Inferior parietal cortex (tissue), 1 donor: ENCODE results near the gene MMP12.
A peak's percentile ranks its signal among the peaks of the same experiment; 100 is the strongest.
"Not testable (repeated sequence)": the region's sequence is repeated elsewhere in the genome, so short reads cannot be mapped to it uniquely, and the experiment has no call there.

Experiments
- DNase-seq: peaks from one replicate; pipeline ENCODE4 v3.0.0-alpha.2; 2016; ENCODE audit errors: extremely low spot score

MMP12 gene

DNA sequence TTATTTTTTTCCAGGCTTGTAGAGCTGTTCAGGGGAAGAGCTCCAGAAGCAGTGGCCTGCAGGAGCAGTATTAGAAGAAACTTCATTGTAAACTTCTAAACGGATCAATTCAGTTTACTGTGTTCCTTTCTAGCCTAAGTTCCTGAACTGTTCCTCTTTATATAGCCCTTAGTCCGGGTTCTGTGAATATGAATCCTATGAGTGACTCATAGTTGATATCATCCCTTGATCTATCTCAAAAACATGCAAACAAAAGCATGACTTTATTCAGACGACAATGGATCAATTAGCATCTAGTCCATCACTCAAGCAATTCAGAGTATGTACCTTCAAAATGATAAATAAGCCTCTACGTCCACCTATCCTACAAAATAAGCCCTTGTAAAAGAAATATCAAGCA is at the start of gene MMP12:
MMP12 (minus strand) TSS at position 131 of the 400 bp plus-strand sequence; CDS start at position 86, 45 bp downstream.
- no peak for DNase-seq

DNA sequence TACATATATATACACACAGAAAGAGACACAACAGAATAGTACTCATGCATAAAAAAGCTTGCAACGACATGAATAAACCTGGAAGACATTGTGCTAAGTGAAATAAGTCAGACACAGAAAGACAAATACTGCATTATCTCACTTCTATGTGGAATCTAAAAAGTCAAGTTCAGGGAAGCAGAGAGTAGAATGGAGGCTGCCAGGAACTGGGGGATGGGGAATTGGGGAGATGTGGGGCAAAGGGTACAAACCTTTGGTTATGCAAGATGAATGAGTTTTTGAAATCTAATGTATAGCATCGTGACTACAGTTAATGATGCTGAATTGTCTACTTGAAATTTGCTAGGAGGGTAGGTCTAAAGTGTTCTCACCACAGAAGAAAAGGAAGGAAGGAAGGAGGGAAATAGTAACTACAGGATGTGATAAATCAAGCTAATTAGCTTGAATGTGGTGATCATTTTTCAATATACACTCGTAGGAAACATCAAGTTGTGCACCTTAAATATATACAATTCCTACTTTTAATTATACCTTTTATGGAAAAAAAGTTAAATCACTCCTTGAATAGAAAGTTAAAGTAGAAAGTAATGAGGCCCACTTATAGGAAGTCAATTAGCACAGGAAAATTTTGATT is 46.9 kb upstream of the MMP12 start:
- DNase-seq, result no peak

DNA sequence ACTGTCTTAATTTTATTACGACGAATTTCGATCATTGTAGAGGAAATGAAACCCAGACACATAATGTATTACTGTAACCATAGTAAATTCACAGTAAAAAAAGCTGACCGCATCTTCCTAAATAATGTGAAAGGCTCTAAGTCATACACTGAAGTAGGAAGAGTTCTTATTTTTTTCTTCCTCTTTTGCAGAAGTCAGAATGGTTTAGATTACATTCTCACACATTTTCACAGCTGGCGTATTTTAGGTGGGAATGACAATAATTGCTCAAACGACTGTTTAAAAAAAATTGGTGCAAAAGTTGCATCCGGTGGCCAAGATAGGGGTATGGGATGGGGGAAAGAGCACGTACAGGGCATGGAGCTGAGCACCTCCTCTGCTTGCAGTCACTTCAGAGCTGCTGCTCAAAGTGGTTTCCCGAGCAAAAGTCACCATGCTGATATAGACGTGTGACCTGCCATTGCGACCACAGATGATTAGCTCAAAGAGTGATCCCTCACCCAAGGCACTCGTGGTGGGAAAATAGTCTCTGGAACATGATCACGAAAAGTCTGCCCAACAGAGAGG is 45.4 kb upstream of the MMP12 start:
- DNase-seq, result no peak

DNA sequence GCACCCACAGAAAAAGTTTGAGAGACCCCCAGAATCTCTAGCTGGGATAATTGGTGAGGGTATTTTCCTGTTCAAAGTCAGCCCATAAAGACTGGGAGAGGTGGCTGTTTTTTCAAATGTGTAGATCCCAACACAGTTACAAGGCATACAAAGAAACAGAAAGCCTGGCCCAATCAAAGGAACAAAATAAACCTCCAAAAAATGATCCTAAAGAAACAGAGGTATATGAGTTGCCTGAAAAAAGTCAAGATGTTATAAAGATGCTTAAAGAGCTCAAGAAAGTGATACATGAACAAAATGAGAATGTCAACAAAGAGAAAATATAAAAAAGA is 40.2 kb upstream of the MMP12 start:
- no peak for DNase-seq

DNA sequence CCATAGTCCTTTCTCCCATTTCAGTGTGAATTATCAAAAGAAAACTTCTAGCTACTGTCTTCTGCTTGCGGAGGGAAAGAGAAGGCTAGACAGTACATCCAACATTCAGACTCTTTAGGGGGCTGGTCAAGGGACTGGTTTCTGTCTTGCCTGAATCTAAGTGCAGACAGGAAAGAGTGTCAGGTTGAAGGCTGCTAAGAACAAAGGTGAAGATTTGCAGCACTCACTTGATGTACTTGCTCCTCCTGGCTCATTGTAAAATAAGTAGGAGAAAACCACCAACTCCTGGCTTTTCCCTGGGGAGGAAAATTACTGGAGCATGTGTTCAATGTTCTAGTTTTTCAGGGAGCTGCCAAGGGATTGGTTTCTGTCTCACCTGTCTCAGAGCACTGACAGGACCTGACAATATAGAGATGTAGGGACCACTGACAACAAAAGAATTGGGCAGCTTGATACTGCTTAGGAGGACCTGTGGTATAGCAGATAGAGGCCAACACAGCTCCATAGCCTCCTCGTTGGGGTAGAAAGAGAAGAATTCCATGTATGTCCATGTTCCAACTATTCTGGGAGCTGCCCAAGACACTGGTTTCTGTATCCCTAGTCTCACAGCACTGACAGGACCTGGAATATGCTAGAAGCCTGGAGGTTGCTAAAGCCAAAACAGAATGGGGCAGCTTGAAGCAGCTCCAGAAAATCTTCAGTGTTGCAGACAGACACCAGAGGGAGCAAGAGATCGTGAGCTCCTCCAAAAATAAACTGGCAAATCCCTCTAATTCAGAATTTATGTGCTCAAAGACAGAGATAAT is 39.7 kb upstream of the MMP12 start:
- DNase-seq, result peak; percentile 26

DNA sequence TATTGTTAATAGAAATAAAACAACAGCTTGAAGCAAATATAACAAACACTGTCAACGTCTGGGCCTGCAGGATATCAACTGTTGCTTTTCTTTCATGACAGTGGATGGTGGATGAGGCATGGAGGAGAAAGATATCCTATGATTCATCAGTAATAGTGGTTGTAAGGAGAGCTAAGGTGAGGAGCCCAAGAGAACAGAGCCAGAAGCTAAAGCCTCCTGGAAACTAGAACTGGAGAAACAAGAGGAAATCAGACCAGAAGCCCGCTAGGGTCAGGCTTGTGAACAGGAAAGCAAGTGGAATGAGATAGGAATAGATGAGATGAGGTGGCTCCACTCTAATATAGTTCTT is 37.7 kb upstream of the MMP12 start:
- DNase-seq, result no peak

DNA sequence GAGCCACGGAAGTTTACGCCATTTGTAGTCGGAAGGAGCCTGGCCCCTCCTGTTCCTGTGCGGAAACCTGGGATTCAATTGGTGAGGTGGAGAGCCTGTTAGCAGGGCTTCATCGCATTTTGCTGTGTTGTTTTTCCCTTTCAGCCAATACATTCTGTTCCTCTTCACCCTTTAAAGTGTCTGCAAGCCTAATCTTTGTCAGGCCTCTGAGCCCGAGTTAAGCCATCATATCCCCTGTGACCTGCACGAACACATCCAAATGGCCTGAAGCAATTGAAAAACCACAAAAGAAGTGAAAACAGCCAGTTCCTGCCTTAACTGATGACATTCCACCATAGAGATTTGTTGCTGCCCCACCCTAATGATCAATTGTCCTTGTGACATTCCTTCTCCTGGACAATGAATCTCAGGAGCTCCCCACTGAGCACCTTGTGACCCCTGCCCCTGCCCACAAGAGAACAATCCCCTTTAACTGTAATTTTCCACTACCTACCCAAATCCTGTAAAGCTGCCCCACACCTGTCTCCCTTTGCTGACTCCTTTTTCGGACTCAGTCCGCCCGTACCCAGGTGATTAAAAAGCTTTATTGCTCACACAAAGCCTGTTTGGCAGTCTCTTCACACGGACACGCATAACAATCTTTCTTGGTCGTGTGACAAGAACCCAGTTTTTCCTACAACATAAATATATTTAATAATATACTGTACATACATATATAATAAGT is 37.1 kb upstream of the MMP12 start:
- no peak for DNase-seq

DNA sequence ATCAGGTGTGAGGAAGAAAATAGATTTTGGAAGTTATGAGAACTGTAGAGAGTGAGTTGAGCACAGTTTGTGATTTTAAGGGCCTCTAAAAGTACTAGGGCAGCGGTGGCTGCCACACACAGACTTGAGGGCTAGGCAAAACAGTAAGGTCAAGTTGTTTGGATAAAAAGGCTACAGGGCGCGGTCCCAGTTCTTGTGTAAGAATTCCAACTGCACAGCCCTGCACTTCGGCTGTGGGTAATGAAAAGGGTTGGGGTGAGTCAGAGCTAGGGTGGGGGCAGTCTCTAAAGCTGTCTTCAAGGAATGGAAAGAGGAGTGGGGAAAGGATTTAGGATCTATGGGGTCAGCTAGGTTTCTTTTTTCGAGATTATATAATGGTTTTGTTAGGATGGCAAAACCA is 31.1 kb upstream of the MMP12 start:
- DNase-seq, result not testable (repeated sequence)

DNA sequence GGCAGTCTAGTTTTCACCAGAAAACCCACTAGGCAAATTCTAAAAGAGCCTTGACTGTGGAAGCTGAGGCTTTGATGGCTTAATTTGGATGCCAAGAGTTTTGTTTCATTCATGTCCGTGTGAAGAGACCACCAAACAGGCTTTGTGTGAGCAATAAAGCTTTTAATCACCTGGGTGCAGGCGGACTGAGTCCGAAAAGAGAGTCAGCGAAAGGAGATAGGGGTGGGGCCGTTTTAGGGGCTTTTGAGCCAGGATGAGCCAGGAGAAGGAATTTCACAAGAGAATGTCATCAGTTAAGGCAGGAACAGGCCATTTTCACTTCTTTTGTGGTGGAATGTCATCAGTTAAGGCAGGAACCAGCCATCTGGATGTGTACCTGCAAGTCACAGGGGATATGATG is 29.1 kb upstream of the MMP12 start:
- DNase-seq, result not testable (repeated sequence)

DNA sequence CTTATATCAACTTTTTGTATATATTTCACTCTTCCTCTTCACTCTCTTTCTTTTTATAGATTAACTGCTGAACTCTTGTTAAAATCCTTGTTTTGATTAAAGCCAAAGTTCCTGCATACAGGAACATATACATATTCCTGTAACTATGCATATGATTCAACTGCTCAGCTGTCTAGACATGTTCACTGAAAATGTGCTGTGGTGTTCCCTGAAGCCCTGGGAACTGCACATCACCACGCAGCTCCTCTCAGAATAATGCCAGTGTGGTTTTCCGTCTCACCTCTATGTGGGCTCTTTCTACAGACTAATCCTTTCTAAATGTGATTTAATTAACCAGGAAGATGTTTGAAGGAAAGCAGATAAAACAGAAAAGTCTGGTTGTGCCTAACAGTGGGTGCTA is 25.6 kb upstream of the MMP12 start:
- no peak for DNase-seq

DNA sequence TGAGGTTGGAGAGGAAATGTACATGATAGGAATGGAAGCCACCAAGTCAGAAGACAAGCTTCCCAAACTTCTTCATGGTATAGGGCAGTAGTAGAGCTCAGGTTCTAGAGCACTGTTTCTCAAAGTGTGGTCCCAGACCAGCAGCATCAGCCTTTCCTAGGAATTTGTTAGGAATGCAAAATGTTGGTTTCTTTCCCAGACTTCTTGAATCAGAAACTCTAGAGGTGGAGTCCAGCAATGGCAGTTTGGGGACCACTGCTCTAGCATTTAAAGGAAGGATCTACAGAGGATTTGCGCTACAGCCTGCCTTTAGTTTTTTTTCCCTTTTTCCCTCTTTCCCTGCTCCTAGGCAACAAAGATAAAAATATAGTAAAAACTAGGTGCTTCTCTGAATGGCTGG is 17.0 kb upstream of the MMP12 start:
- DNase-seq, result no peak

DNA sequence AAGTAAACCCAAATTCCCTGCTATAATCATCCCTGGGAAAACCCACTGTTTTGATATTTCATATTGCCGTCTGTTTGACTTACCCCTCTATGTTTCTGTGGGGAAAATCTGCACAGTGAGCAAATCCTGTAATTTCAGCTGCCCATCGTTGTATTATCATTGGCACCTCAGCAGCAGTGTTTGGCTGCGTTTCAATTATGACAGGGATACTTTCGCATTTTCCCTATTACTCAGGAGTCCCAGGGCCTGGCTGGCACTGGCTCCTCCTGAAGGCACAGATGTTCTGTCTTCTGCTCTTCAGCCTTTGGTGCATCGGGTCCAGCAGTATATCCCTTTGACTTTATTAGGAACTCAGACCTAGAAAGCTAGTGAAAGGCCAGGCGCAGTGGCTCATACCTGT is 12.2 kb upstream of the MMP12 start:
- no peak for DNase-seq

DNA sequence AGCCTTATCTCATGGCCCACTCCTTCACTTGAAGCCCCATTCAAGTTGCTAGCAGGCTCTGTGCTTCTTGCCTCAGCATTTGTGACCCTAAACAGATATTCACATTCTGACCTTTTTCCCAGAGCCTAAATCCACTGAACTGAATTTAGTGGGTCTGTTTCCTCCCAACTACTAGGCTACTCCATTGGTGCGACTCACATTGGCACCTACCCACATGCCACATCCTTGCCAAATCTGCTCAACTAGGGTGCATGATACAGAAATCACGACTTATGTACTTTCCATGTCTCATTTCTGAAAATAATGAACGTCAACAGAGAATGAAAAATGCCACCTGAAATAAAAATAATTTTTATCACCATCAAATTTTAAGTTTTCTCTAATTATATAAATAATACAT is 8.4 kb upstream of the MMP12 start:
- DNase-seq, result no peak

DNA sequence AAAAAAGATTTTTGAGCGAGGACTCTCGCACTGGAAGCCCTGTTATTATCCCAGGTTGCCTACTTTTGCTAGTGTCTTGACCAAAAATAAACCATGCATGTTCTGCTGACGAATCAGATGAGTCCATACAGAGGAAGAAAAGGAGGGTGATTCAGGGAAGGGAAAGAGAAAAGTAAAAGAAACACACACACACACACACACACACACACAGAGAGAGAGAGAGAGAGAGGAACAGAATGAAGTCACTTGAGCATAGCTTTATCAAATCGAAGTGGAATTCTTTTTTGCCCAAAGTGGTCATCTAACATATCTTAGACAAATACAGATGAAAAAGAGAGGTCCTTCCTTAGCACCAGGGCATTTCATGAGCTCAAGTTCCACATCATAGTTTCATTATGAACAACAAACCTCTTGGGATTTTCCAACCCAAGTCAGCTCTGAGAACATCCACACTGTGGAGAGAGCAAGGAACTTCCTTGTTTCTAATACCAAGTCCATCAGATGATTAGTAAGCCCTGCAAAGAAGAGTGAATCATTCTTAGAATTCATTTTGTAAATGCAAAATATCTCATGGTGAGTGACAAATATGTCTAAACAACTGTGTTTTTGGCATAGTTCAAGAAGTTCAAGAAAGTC is 7.7 kb upstream of the MMP12 start:
- DNase-seq, result no peak

DNA sequence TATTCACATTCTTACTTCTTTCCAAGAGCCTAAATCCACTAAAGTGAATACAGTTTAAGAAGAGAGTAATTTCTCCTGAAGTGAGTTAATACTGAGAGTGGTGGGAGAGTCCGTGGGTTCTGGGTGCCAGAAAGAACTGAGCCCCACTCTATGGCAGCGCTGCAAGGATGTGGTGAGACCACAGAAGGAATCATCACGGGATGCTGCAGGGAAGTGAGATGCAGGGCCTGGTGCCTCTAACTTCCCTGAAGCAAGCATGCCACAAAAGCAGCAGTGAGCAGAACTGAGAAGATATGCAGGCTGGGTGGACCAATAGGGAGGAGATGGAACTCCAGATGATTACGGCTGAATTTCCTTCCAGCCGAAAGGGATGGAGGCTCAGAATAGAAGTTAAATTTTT is 5.0 kb upstream of the MMP12 start:
- DNase-seq, result no peak

DNA sequence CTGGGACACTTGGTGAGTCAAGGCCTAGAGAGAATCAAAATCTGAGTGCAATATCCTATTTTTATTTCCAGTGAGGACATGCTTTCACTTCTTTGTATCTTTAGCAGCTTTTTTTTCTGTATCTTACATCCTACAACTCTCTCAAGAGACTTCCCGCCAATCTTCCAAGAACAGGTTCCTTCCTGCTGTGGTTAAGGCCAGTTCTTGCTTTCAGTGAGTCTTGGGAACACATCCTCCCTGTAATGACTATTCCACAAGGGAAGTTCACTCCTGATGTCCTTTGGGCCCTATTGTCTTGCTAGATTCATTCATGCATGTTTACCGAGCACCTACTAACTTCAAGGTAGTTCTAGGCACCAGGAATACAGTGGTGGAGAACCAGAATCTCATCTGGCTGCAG is 3.8 kb upstream of the MMP12 start:
- no peak for DNase-seq

DNA sequence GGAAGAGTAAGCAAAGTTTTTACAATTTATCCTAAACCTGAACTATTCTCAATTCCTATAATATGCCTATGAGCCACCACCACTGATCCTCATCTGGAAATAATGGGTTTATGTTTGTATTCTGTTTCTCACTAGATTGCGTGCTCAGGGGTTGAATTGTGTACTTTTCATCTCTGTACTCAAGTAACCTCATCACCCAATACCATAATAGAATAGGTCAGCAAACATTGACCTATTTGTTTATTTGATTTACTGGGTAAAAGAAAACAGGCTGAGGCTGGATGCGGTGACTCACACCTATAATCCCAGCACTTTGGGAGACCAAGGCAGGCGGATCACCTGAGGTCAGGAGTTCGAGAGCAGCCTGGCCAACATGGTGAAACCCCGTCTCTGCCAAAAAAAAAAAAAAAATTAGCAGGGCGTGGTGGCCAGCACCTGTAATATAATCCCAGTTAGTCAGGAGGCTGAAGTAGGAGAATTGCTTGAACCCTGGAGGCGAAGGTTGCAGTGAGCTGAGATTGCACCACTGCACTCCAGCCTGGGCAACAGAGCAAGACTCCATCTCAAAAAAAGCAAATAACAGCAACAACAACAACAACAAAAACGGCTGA is 5.3 kb downstream of the MMP12 start:
- not testable (repeated sequence) for DNase-seq

DNA sequence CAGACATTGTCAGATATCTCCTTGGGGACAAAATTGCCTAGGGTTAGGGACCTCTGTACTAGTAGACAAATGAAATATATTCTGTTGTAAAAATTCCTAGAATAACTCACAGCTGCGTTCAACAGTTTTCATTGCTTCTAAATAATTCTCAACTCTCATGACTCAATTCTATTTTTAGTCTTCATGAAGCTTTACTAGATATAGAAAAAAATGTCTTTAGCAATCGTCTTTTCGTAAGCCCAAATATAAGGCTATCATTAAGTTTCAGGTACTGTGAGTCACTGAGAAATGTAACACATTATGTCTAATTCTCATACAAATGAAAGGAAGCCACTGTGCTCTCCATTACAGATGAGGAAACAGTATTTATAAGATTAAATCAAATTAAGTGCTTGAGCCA is 6.4 kb downstream of the MMP12 start:
- DNase-seq, result no peak

DNA sequence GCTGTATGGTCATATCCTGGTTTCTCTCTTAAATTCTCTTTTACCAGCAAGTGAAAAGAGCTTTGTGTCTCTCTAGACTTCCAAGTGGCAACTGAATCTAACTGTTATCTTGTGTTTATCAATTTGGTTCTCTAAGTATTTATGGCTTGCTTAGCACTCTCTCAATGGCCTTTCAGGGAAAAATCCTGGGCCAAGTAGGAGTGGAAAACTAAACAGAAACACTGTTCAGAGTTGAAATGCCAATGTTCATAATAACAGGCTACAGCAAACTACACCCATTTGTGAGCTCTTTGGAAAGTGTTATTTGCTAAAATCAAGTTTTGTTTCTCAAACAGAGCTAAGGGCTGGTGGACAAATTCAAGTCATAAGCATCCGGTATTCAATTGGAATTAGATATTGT is 10.1 kb downstream of the MMP12 start:
- DNase-seq, result no peak

DNA sequence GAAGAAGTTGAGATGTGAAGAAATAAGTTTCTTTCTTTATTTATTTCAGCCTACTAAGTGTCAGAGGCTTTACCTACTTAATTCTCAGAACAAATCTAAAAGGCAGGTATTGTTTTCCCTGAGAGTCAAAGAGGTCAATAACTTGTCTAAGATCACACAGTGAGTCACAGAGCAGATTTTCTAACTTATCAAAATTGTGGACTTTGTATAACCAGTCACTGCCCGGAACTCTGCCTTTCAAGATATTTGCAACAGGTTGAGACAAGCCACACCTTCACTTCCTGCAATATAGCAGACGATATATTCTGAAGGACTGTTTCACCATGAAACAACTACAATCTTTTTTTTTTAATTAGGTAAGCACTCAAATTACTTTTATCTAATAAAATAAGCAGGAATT is 20.8 kb downstream of the MMP12 start:
- no peak for DNase-seq

DNA sequence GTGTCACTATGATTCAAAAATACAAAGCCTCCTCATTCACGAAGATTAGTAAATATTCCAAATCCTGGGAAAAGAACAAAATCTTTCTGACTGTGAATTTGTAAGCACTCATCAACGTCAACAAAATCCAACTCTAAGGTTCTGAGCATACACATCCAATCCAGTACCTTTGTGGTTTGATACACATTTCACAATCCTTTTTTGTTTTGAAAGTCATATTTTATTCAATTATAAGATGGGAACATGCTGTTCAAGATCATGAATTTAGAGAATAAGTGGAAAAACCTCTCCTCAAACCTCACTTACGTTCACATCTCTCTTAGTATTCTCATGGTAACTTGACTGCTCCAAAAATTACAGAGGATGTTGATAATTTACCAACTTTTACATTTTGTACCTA is 21.7 kb downstream of the MMP12 start:
- no peak for DNase-seq
